ENCODE data around the gene PDZD2.
"Not testable (repeated sequence)": the region's sequence is repeated elsewhere in the genome, so short reads cannot be mapped to it uniquely, and the experiment has no call there.

- TF ChIP-seq EZH2phosphoT487 (IDR thresholded peaks at IDR 0.05; ENCODE audit: borderline replicate concordance, low read length); CTCF (IDR thresholded peaks at IDR 0.05; ENCODE audit: low read depth, low read length, poor library complexity, severe bottlenecking): not testable (repeated sequence)
Measured at GRCh38 chr5:32015262-32015661, 376.3 kb downstream of the PDZD2 start.

Measured in DOHH2 (cell line).